Measurements from ENCODE around the gene HEG1. TPM values are rescaled to one million over a fixed set of nuclear protein-coding genes. Genes with fewer than 3 reads are reported as not detected.

The HEG1 gene
- total RNA-seq, 1 experiment from 2014 or later, result 69.8 TPM

DNA sequence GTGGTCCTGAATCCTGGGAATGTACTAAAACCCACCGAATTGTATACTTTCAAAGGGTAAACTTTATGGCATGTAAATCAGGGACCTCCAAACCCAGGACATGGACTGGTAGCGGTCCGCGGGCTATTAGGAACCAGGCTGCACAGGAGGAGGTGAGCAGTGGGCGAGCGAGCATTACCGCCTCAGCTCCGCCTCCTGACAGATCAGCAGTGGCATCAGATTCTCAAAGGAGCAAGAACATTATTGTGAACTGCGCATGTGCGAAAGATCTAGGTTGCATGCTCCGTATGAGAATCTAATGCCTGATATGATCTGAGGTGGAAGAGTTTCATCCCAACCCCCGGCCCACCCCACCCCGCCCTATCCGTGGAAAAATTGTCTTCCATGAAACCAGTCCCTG, 22.2 kb downstream of the HEG1 start:
- Mint-ChIP-seq H3K27ac (ENCODE audit: unreplicated experiment) (no peak overlapping the region), H3K36me3 (ENCODE audit: insufficient read depth, unreplicated experiment) (peaks cover 42% of the 10 kb centered on the region), H3K27me3 (ENCODE audit: insufficient read depth, unreplicated experiment) (no peaks in the 10 kb centered on the region), H3K4me3 (ENCODE audit: unreplicated experiment) (no peak overlapping the region), H3K4me1 (ENCODE audit: low read depth, unreplicated experiment) (peaks cover 8% of the 10 kb centered on the region), H3K9me3 (ENCODE audit: unreplicated experiment) (peaks cover 11% of the 10 kb centered on the region)
- H3K27me3 ChIP-seq (replicated peaks; ENCODE audit: control insufficient read depth, insufficient read depth, low read length), result no peaks in the 10 kb centered on the region
- intact Hi-C loops (cut with micrococcal nuclease; ENCODE audit: unreplicated experiment), result no loop called here
- no peaks in the 10 kb centered on the region for H3K36me3 ChIP-seq (ENCODE audit: control insufficient read depth, insufficient read depth, low read length)
- TF ChIP-seq, protein P1, sequence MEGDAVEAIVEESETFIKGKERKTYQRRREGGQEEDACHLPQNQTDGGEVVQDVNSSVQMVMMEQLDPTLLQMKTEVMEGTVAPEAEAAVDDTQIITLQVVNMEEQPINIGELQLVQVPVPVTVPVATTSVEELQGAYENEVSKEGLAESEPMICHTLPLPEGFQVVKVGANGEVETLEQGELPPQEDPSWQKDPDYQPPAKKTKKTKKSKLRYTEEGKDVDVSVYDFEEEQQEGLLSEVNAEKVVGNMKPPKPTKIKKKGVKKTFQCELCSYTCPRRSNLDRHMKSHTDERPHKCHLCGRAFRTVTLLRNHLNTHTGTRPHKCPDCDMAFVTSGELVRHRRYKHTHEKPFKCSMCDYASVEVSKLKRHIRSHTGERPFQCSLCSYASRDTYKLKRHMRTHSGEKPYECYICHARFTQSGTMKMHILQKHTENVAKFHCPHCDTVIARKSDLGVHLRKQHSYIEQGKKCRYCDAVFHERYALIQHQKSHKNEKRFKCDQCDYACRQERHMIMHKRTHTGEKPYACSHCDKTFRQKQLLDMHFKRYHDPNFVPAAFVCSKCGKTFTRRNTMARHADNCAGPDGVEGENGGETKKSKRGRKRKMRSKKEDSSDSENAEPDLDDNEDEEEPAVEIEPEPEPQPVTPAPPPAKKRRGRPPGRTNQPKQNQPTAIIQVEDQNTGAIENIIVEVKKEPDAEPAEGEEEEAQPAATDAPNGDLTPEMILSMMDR (IDR thresholded peaks at IDR 0.05; ENCODE audit: insufficient read depth in 1 of 2, low read depth in 1 of 2, low read length in 1 of 2, severe bottlenecking in 1 of 2, unreplicated experiment in 1 of 2), result no peak
- no peaks in the 10 kb centered on the region; the same call in 1 of the 2 replicates for H3K9me3 ChIP-seq
- ChIA-PET CTCF (no interaction called here), POLR2A (no interaction called here)
- BruUV-seq (replicated peaks), result no TSS peak
- no peak overlapping the region for H3K4me3 ChIP-seq (ENCODE audit: low read depth, low read length)
- H3K4me1 ChIP-seq, result no peaks in the 10 kb centered on the region
- no peak for DNase-seq

DNA sequence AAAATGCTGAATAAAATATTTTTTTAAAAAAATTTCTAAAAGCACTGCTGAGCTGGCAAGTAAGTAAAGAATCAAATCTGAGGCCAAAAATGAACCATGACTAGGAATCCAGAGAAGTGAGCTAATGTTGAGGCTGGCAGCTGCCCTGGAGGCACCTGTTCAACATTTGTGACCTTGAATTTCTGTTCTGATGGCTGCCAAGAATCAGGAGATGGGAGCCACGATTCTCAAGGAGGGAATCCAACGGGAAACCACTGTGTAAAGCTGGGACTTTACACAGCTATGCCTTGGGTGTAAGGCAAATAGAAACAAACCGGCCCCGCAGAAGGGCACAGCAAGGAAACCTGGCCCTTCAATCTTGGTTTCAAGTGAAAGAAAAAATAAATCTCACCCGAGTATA, 22.7 kb downstream of the HEG1 start:
- no peaks in the 10 kb centered on the region for H3K36me3 ChIP-seq (ENCODE audit: control insufficient read depth, insufficient read depth, low read length)
- TF ChIP-seq, protein P1 (IDR thresholded peaks at IDR 0.05; ENCODE audit: insufficient read depth in 1 of 2, low read depth in 1 of 2, low read length in 1 of 2, severe bottlenecking in 1 of 2, unreplicated experiment in 1 of 2), result no peak
- peaks cover 11% of the 10 kb centered on the region for H3K9me3 Mint-ChIP-seq (ENCODE audit: unreplicated experiment)
- CTCF ChIA-PET, result no interaction called here
- intact Hi-C loops (cut with micrococcal nuclease; ENCODE audit: unreplicated experiment), result no loop called here
- BruUV-seq (replicated peaks), result no TSS peak
- no peaks in the 10 kb centered on the region for H3K27me3 ChIP-seq (replicated peaks; ENCODE audit: control insufficient read depth, insufficient read depth, low read length)
- H3K9me3 ChIP-seq, result no peaks in the 10 kb centered on the region; the same call in 1 of the 2 replicates
- H3K4me1 ChIP-seq, result no peaks in the 10 kb centered on the region
- no peak overlapping the region for H3K27ac Mint-ChIP-seq (ENCODE audit: unreplicated experiment)
- no peaks in the 10 kb centered on the region for H3K27me3 Mint-ChIP-seq (ENCODE audit: insufficient read depth, unreplicated experiment)
- no peak overlapping the region for H3K4me3 Mint-ChIP-seq (ENCODE audit: unreplicated experiment)
- H3K4me1 Mint-ChIP-seq (ENCODE audit: low read depth, unreplicated experiment), result peaks cover 13% of the 10 kb centered on the region
- DNase-seq, result no peak
- POLR2A ChIA-PET, result no interaction called here
- no peak overlapping the region for H3K4me3 ChIP-seq (ENCODE audit: low read depth, low read length)
- H3K36me3 Mint-ChIP-seq (ENCODE audit: insufficient read depth, unreplicated experiment), result peaks cover 47% of the 10 kb centered on the region

DNA sequence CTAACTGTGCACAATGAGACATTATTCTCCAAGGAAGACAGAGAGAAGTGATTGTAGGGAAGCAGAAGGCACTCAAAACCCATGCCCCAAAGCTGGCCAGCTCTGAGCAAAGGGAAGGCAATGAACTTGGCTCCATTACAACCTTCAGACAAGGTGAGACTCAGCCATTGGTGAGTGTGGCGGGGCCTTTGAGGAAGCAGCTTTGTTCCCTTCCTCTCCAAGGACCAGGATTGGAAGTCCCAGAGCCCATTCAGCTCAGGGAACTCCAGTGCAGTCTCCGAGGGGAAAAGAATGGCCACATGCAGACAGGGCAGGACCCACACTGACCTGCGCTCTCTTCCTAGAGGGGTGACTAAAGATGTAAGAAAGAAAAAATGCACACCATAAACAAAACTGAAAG, 23.1 kb downstream of the HEG1 start:
- H3K27me3 ChIP-seq (replicated peaks; ENCODE audit: control insufficient read depth, insufficient read depth, low read length), result no peaks in the 10 kb centered on the region
- TF ChIP-seq, protein P1 (IDR thresholded peaks at IDR 0.05; ENCODE audit: insufficient read depth in 1 of 2, low read depth in 1 of 2, low read length in 1 of 2, severe bottlenecking in 1 of 2, unreplicated experiment in 1 of 2), result no peak
- H3K4me1 ChIP-seq, result no peaks in the 10 kb centered on the region
- H3K4me3 ChIP-seq (ENCODE audit: low read depth, low read length), result no peak overlapping the region
- no peaks in the 10 kb centered on the region for H3K36me3 ChIP-seq (ENCODE audit: control insufficient read depth, insufficient read depth, low read length)
- BruUV-seq (replicated peaks), result no TSS peak
- Mint-ChIP-seq H3K27me3 (ENCODE audit: insufficient read depth, unreplicated experiment) (no peaks in the 10 kb centered on the region), H3K4me3 (ENCODE audit: unreplicated experiment) (no peak overlapping the region), H3K4me1 (ENCODE audit: low read depth, unreplicated experiment) (peaks cover 14% of the 10 kb centered on the region), H3K9me3 (ENCODE audit: unreplicated experiment) (peaks cover 11% of the 10 kb centered on the region), H3K36me3 (ENCODE audit: insufficient read depth, unreplicated experiment) (peaks cover 51% of the 10 kb centered on the region), H3K27ac (ENCODE audit: unreplicated experiment) (peak overlapping the region; percentile 64)
- intact Hi-C loops (cut with micrococcal nuclease; ENCODE audit: unreplicated experiment), result no loop called here
- CTCF ChIA-PET, result no interaction called here
- H3K9me3 ChIP-seq, result no peaks in the 10 kb centered on the region; the same call in 1 of the 2 replicates
- DNase-seq, result no peak
- POLR2A ChIA-PET, result no interaction called here

Measured in Caco-2 (cell line).